Ascending aorta (tissue), 2 donors: ENCODE data around the gene F2. TPM values are rescaled to one million over a fixed set of nuclear protein-coding genes. Genes with fewer than 3 reads are reported as not detected.

ENCODE experiments used
- DNase-seq, 2 donors: peaks; one replicate each; pipeline ENCODE4 v3.0.0-alpha.2; 2019; ENCODE audit warnings: low spot score in 2 of 2
- H3K27ac ChIP-seq, 2 donors: fragments of 200-600 bp; sonication (generic); one replicate each; pipeline ENCODE4 v1.5.1; 2016 to 2017; ENCODE audit warnings: mild to moderate bottlenecking in 1 of 2
- H3K27me3 ChIP-seq: fragments of 200-600 bp; sonication (generic); one replicate; pipeline ENCODE4 v1.5.1; 2017
- H3K36me3 ChIP-seq, 2 donors: fragments of 200-600 bp; sonication (generic); one replicate each; pipeline ENCODE4 v1.5.1; 2016
- H3K4me1 ChIP-seq, 2 donors: fragments of 200-600 bp; sonication (generic); one replicate each; pipeline ENCODE4 v1.5.1; 2016 to 2017; ENCODE audit warnings: mild to moderate bottlenecking in 1 of 2
- H3K4me3 ChIP-seq, 2 donors: fragments of 200-600 bp; sonication (generic); one replicate each; pipeline ENCODE4 v1.5.1; 2016 to 2017; ENCODE audit warnings: mild to moderate bottlenecking in 1 of 2
- H3K9me3 ChIP-seq, 2 donors: fragments of 200-600 bp; sonication (generic); one replicate each; pipeline ENCODE4 v1.5.1; 2016
- intact Hi-C: fragments of 100-400 bp; cut with DNase I; formaldehyde crosslinking; loops from one replicate; pipeline ENCODE4 v1.15.1; 2023
- total RNA-seq: library from RNA; depleted of rRNA; stranded (reverse); fragments of >200 nt; gene quantifications from one replicate; pipeline ENCODE4 v1.1.0, GENCODE V29; 2016
- TF ChIP-seq, protein P1 (sequence below), 3 experiments: fragments of 200-600 bp in 2 of 3; fragments of 450-650 bp in 1 of 3; sonication (generic) in 2 of 3; IDR thresholded peaks; one replicate each; pipeline ENCODE4 v1.5.1; 2016 to 2019; ENCODE audit warnings: antibody characterized with exemption in 3 of 3, mild to moderate bottlenecking in 1 of 3, moderate library complexity in 1 of 3

F2 gene
- total RNA-seq, 1 donor from 2014 or later = 2.6 TPM

DNA sequence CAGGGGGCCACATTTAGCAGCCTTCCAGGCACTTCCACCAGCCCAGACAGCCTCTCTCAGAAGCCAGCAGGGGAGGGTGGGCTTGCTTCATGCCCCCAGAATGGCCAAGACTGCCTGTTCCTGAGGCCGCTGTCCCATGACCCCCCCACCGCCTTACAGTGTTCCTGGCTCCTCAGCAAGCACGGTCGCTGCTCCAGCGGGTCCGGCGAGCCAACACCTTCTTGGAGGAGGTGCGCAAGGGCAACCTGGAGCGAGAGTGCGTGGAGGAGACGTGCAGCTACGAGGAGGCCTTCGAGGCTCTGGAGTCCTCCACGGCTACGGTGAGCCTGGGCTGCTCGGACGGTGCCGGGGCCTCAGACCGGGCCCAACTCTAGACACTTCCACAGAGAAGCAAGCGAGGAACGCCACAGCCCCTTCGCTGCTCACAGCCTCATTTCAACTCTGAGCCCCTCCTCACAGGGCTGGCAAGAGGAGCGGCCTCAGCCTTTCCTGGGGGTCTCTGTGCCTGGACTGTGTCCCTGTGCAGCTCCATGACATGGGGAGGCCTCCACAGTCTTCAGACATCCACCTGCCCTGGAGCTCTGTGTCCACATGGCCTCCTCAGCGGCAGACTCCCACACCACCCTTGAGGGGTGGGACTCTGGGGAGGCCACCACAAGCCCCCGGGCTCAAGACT, 668 bp downstream of the F2 start:
- Histone ChIP-seq H3K9me3 (no peaks in the 10 kb centered on the region), H3K27ac (no peak overlapping the region), H3K27me3 (no peaks in the 10 kb centered on the region), H3K4me1 (peaks cover 0 to 10% of the 10 kb centered on the region in 2 donors), H3K4me3 (no peak overlapping the region), H3K36me3 (no peaks in the 10 kb centered on the region)
- intact Hi-C loops = no loop called here
- no peak for DNase-seq
- TF ChIP-seq, protein P1, sequence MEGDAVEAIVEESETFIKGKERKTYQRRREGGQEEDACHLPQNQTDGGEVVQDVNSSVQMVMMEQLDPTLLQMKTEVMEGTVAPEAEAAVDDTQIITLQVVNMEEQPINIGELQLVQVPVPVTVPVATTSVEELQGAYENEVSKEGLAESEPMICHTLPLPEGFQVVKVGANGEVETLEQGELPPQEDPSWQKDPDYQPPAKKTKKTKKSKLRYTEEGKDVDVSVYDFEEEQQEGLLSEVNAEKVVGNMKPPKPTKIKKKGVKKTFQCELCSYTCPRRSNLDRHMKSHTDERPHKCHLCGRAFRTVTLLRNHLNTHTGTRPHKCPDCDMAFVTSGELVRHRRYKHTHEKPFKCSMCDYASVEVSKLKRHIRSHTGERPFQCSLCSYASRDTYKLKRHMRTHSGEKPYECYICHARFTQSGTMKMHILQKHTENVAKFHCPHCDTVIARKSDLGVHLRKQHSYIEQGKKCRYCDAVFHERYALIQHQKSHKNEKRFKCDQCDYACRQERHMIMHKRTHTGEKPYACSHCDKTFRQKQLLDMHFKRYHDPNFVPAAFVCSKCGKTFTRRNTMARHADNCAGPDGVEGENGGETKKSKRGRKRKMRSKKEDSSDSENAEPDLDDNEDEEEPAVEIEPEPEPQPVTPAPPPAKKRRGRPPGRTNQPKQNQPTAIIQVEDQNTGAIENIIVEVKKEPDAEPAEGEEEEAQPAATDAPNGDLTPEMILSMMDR (IDR thresholded peaks at IDR 0.05) = no peak

- DNase-seq = no peak
- TF ChIP-seq, protein P1 (IDR thresholded peaks at IDR 0.05) = no peak
- Histone ChIP-seq H3K4me3 (no peak overlapping the region), H3K4me1 (peaks cover 0 to 4% of the 10 kb centered on the region in 2 donors), H3K9me3 (no peaks in the 10 kb centered on the region), H3K27ac (no peak overlapping the region), H3K27me3 (no peaks in the 10 kb centered on the region), H3K36me3 (no peaks in the 10 kb centered on the region)
- intact Hi-C loops = no loop called here
These were observed 2.3 kb downstream of the F2 start for GRCh38 chr11:46721286-46721685.

DNA sequence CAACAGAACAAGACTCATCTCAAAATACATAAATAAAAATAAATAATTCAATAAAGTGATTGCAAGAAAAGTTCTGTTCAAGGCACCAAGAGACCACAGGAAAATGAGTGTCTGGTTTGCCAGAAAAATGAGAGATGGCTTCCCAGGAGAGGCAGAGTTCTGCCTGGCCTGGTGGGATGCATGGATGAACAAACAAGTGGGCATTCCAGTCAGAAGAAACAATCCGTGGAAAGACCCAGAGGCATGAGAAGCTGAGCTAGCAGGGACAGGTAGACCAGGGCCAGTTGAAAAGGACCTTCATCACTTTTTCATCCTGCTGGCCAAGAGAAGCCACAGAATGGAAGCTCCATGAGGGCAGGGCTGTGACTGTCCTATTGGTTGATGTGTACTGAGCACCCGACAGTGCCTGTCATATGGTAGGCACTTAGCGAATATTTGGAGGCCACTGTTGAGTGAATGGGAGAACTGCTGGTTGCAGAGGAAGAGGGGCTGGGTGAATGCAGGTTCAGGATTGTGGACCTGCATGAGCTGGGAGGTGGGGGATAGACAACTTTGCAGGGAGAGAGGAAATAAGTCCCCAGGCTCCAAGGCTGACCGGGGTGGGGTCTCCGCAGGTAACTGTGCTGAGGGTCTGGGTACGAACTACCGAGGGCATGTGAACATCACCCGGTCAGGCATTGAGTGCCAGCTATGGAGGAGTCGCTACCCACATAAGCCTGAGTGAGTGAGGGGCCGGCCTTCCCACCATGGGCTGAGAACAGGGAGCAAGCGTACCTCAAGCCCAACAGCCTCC, 3.7 kb downstream of the F2 start:
- DNase-seq = no peak
- TF ChIP-seq, protein P1 (IDR thresholded peaks at IDR 0.05) = no peak
- Histone ChIP-seq H3K27me3 (no peaks in the 10 kb centered on the region), H3K9me3 (no peaks in the 10 kb centered on the region), H3K4me1 (peaks cover 0 to 4% of the 10 kb centered on the region in 2 donors), H3K4me3 (no peak overlapping the region), H3K36me3 (no peaks in the 10 kb centered on the region), H3K27ac (no peak overlapping the region)
- intact Hi-C loops = no loop called here

GRCh38 chr11:46723359-46723680, 4.3 kb downstream of the F2 start:
- Histone ChIP-seq H3K4me1 (peaks cover 0 to 2% of the 10 kb centered on the region in 2 donors), H3K27me3 (no peaks in the 10 kb centered on the region), H3K36me3 (no peaks in the 10 kb centered on the region), H3K4me3 (no peak overlapping the region), H3K27ac (no peak overlapping the region), H3K9me3 (no peaks in the 10 kb centered on the region)
- intact Hi-C loops = no loop called here
- DNase-seq = no peak
- TF ChIP-seq, protein P1 (IDR thresholded peaks at IDR 0.05) = no peak

- no peak for DNase-seq
- H3K27ac ChIP-seq = no peak overlapping the region
- H3K9me3 ChIP-seq = no peaks in the 10 kb centered on the region
- H3K4me1 ChIP-seq = no peaks in the 10 kb centered on the region
- intact Hi-C loops = no loop called here
- H3K27me3 ChIP-seq = no peaks in the 10 kb centered on the region
- TF ChIP-seq, protein P1 (IDR thresholded peaks at IDR 0.05) = no peak
- H3K36me3 ChIP-seq = no peaks in the 10 kb centered on the region
- H3K4me3 ChIP-seq = no peak overlapping the region
These were observed 5.1 kb downstream of the F2 start for GRCh38 chr11:46724088-46724487.
